Vagina (tissue), 2 donors: ENCODE results near the gene RSRC2.

Experiments used
- POLR2AphosphoS5 ChIP-seq, 2 donors: sonication (generic); formaldehyde crosslinking; IDR thresholded peaks; one replicate each; pipeline ENCODE4 v1.9.0; 2017; ENCODE audit warnings: antibody characterized with exemption in 2 of 2, mild to moderate bottlenecking in 2 of 2, low read depth in 1 of 2; ENCODE audit not compliant: insufficient read depth in 1 of 2
- TF ChIP-seq, protein P1 (sequence below), 3 experiments: fragments of 450-650 bp in 2 of 3; fragments of 200-600 bp in 1 of 3; sonication (generic) in 1 of 3; IDR thresholded peaks; one replicate each; pipeline ENCODE4 v1.5.1; 2017 to 2019; ENCODE audit warnings: antibody characterized with exemption in 3 of 3, mild to moderate bottlenecking in 2 of 3, moderate library complexity in 2 of 3

GRCh38 chr12:122491991-122492390, 34.7 kb downstream of the RSRC2 start:
- no peak for TF ChIP-seq POLR2AphosphoS5 (IDR thresholded peaks at IDR 0.05; ENCODE audit: insufficient read depth in 1 of 2, low read depth in 1 of 2)
- TF ChIP-seq, protein P1, sequence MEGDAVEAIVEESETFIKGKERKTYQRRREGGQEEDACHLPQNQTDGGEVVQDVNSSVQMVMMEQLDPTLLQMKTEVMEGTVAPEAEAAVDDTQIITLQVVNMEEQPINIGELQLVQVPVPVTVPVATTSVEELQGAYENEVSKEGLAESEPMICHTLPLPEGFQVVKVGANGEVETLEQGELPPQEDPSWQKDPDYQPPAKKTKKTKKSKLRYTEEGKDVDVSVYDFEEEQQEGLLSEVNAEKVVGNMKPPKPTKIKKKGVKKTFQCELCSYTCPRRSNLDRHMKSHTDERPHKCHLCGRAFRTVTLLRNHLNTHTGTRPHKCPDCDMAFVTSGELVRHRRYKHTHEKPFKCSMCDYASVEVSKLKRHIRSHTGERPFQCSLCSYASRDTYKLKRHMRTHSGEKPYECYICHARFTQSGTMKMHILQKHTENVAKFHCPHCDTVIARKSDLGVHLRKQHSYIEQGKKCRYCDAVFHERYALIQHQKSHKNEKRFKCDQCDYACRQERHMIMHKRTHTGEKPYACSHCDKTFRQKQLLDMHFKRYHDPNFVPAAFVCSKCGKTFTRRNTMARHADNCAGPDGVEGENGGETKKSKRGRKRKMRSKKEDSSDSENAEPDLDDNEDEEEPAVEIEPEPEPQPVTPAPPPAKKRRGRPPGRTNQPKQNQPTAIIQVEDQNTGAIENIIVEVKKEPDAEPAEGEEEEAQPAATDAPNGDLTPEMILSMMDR (IDR thresholded peaks at IDR 0.05): no peak
